Fibroblast of lung (primary cell): ENCODE measurements around the gene FAM162A.

Experiments
- CTCF ChIP-seq, 2 donors: IDR thresholded peaks in 1 of 2; conservative IDR thresholded peaks in 1 of 2; 1 replicate in 1 of 2; 2 replicates in 1 of 2; pipeline ENCODE4 v1.5.1; 2011 to 2012; ENCODE audit warnings: low read length in 2 of 2, control low read depth in 1 of 2, inconsistent platforms in 1 of 2, low read depth in 1 of 2, mild to moderate bottlenecking in 1 of 2
- EZH2 ChIP-seq: IDR thresholded peaks from 2 replicates; pipeline ENCODE4 v1.5.1; 2012; ENCODE audit warnings: low read length, control low read depth, mild to moderate bottlenecking; ENCODE audit errors: missing control alignments

- no peak for TF ChIP-seq CTCF (conservative IDR thresholded peaks at IDR 0.05 in 1 of 2, IDR thresholded peaks at IDR 0.05 in 1 of 2; ENCODE audit: low read depth in 1 of 2, low read length in 2 of 2)
- TF ChIP-seq EZH2: no peak
These were observed 7.9 kb downstream of the FAM162A start for GRCh38 chr3:122391681-122392446.
